K562 (cell line): ENCODE measurements around the gene KDM5A. TPM values are rescaled to one million over a fixed set of nuclear protein-coding genes. Genes with fewer than 3 reads are reported as not detected.

ENCODE experiments used
- ATAC-seq: fragments of 200-7000 bp; cut with Tn5 transposase; 3 replicates; pipeline ENCODE4 v1.9.1; 2020; ENCODE audit warnings: moderate library complexity
- BruUV-seq: library from RNA; stranded (reverse); fragments of 400-500 nt; replicated peaks from 2 replicates; lab custom pipeline; 2021; lab: Mats Ljungman, UMichigan
- CTCF ChIA-PET: fragments of 300-600 bp; formaldehyde crosslinking; extraction: SDS; loops from one replicate; lab custom pipeline; 2021; ENCODE audit warnings: low intra/inter-chr PET ratio; lab: Yijun Ruan, JAX
- POLR2A ChIA-PET: fragments of 300-600, 350-650 bp; sonication (Branson Sonifier 250); formaldehyde crosslinking; extraction: SDS; loops from one replicate; lab custom pipeline; 2021; ENCODE audit warnings: antibody characterized with exemption, inconsistent platforms; lab: Yijun Ruan, JAX
- DNase-seq, 4 experiments: peaks; one replicate each; pipeline versions ENCODE4 v3.0.0 to v3.0.0-alpha.2; 2011 to 2018; ENCODE audit warnings: low spot score in 3 of 4, mixed read lengths in 3 of 4; ENCODE audit errors: extremely low read depth in 1 of 4
- FAIRE-seq: peaks from 2 replicates; lab custom pipeline; 2011; peaks lifted over from hg19 to GRCh38; lab: Jason Lieb, UNC
- H2AFZ ChIP-seq: 2 replicates; pipeline ENCODE4 v1.6.0; 2011; ENCODE audit warnings: low read depth, low read length, control low read depth, inconsistent platforms
- H3K27ac ChIP-seq: fragments of 200-600 bp; 3 replicates; pipeline ENCODE4 v1.8.0; 2011; ENCODE audit warnings: low read depth, mild to moderate bottlenecking, control low read depth, inconsistent platforms, low read length, moderate library complexity, mixed read lengths; ENCODE audit errors: extremely low read depth
- H3K27me3 ChIP-seq, 2 experiments: fragments of 300-600 bp in 1 of 2; 2 replicates in 1 of 2; 3 replicates in 1 of 2; pipeline versions ENCODE4 v1.6.0 to v1.8.0; 2011; ENCODE audit warnings: inconsistent platforms in 2 of 2, low read length in 2 of 2, mild to moderate bottlenecking in 1 of 2, mixed read lengths in 1 of 2, moderate library complexity in 1 of 2; ENCODE audit not compliant: control insufficient read depth in 2 of 2, insufficient read depth in 2 of 2
- H3K36me3 ChIP-seq: fragments of 300-600 bp; 3 replicates; pipeline ENCODE4 v1.8.0; 2011; ENCODE audit warnings: mild to moderate bottlenecking, low read length, inconsistent platforms; ENCODE audit not compliant: control insufficient read depth, insufficient read depth
- H3K4me1 ChIP-seq, 2 experiments: fragments of 200-600 bp in 1 of 2; replicated peaks in 1 of 2; 2 replicates in 1 of 2; 3 replicates in 1 of 2; pipeline versions ENCODE4 v1.5.1 to v1.8.0; 2011; ENCODE audit warnings: inconsistent platforms in 2 of 2, low read length in 2 of 2, mild to moderate bottlenecking in 1 of 2, mixed read lengths in 1 of 2, moderate library complexity in 1 of 2; ENCODE audit not compliant: control insufficient read depth in 2 of 2, insufficient read depth in 2 of 2
- H3K4me2 ChIP-seq: 2 replicates; pipeline ENCODE4 v1.6.1; 2011; ENCODE audit warnings: low read length, control low read depth, inconsistent platforms, mixed read lengths; ENCODE audit not compliant: insufficient read depth
- H3K4me3 ChIP-seq: fragments of 200-600 bp; sonication (generic), shearing (Covaris generic); 2 replicates; pipeline ENCODE4 v1.5.1; 2016; ENCODE audit warnings: control low read depth, inconsistent platforms
- H3K79me2 ChIP-seq: fragments of 200-600 bp; 3 replicates; pipeline ENCODE4 v1.8.0; 2011; ENCODE audit warnings: low read length, inconsistent platforms; ENCODE audit not compliant: control insufficient read depth, insufficient read depth
- H3K9ac ChIP-seq, 2 experiments: 2 replicates each; pipeline versions ENCODE4 v1.6.0 to v1.6.1; 2011; ENCODE audit warnings: low read depth in 2 of 2, low read length in 2 of 2, control low read depth in 1 of 2, inconsistent platforms in 1 of 2, mild to moderate bottlenecking in 1 of 2, mixed read lengths in 1 of 2; ENCODE audit not compliant: insufficient read depth in 1 of 2
- H3K9me1 ChIP-seq: one replicate; pipeline ENCODE4 v1.6.0; 2011; ENCODE audit warnings: inconsistent platforms, mild to moderate bottlenecking, low read length, moderate library complexity; ENCODE audit not compliant: control insufficient read depth, insufficient read depth
- H3K9me3 ChIP-seq: replicated peaks from 2 replicates; pipeline ENCODE4 v1.5.1; 2011; ENCODE audit warnings: low read depth, low read length, inconsistent platforms; ENCODE audit not compliant: control insufficient read depth, insufficient read depth
- H4K20me1 ChIP-seq: replicated peaks from 2 replicates; pipeline ENCODE4 v1.6.1; 2011; ENCODE audit warnings: low read length, inconsistent platforms, mixed read lengths; ENCODE audit not compliant: control insufficient read depth, insufficient read depth
- NFXL1 ChIP-seq: fragments of 450-650 bp; formaldehyde crosslinking; IDR thresholded peaks from 2 replicates; pipeline ENCODE4 v1.4.0; 2021; ENCODE audit warnings: mild to moderate bottlenecking
- SRF ChIP-seq, 2 experiments: fragments of 250-450, 450-650 bp in 1 of 2; sonication (Bioruptor Pico) in 1 of 2; sonication (generic) in 1 of 2; formaldehyde crosslinking; IDR thresholded peaks; 2 replicates each; pipeline versions ENCODE4 v1.5.0 to v1.5.1; 2020 to 2022; ENCODE audit warnings: mild to moderate bottlenecking in 1 of 2, missing genetic modification reagents in 1 of 2
- TEAD1 ChIP-seq, 2 experiments: fragments of 450-650 bp in 1 of 2; sonication (generic) in 1 of 2; formaldehyde crosslinking; IDR thresholded peaks; 2 replicates each; pipeline versions ENCODE4 v1.4.0 to v1.8.0; 2020 to 2022; ENCODE audit warnings: mild to moderate bottlenecking in 2 of 2, missing genetic modification reagents in 1 of 2
- WGBS: fragments of 100-300 bp; shearing (Covaris generic); methylation state at CpG from one replicate; pipeline ENCODE4 v1.1.6; 2016; ENCODE audit warnings: low coverage, mixed read lengths; ENCODE audit not compliant: insufficient coverage; ENCODE audit errors: missing lambda C conversion rate; 5-methylcytosine and 5-hydroxymethylcytosine counted together
- in situ Hi-C: fragments of 300-500 bp; cut with MboI; formaldehyde crosslinking; loops from 4 replicates; pipeline ENCODE4 v1.15.0; 2018; ENCODE audit warnings: inconsistent platforms, mixed read lengths
- intact Hi-C: fragments of 100-400 bp; cut with micrococcal nuclease; formaldehyde crosslinking; loops from 2 replicates; pipeline ENCODE4 v1.14.2; 2022
- polyA plus RNA-seq, 8 experiments: library from polyadenylated mRNA; depleted of rRNA in 4 of 8; stranded (reverse) in 5 of 8; unstranded in 3 of 8; fragments of >200 nt; fragmentation: Nextera tagmentation in 2 of 8; fragmentation: Illumina TruSeq in 1 of 8; extraction: Ambion mirVana in 2 of 8; extraction: Trizol in 1 of 8; gene quantifications; 2 replicates each; pipeline versions ENCODE4 v1.2.1 to v1.2.3, GENCODE V29; 2011 to 2014; ENCODE audit warnings: inconsistent platforms in 1 of 8, missing spikeins in 1 of 8
- total RNA-seq, 7 experiments: library from RNA; depleted of rRNA in 6 of 7; stranded (reverse); fragments of >200 nt in 6 of 7; fragmentation: Illumina TruSeq in 2 of 7; extraction: Trizol in 2 of 7; gene quantifications; 2 replicates each; pipeline versions ENCODE4 v1.2.1 to v1.2.3, GENCODE V29; 2011 to 2021; ENCODE audit warnings: low replicate concordance in 1 of 7
- TF ChIP-seq, protein P1 (sequence below): fragments of 450-650 bp; formaldehyde crosslinking; IDR thresholded peaks from 2 replicates; pipeline ENCODE4 v1.4.0; 2022; ENCODE audit warnings: missing genetic modification characterization
- TF ChIP-seq, protein P2 (sequence below): fragments of 200-800 bp; sonication (Bioruptor generic); IDR thresholded peaks from 2 replicates; pipeline ENCODE4 v1.6.1; 2017; ENCODE audit warnings: missing genetic modification characterization, missing compliant biosample characterization
- TF ChIP-seq, protein P3 (sequence below): fragments of 450-650 bp; formaldehyde crosslinking; IDR thresholded peaks from 2 replicates; pipeline ENCODE4 v1.4.0; 2020; ENCODE audit warnings: mild to moderate bottlenecking, moderate library complexity

The KDM5A gene
- total and polyA plus RNA-seq, 9 of the 15 experiments (the other 6 are each of a cell fraction or from before 2014, with no cell fraction given): 5.5 to 35.1 (median 13.1) TPM

DNA sequence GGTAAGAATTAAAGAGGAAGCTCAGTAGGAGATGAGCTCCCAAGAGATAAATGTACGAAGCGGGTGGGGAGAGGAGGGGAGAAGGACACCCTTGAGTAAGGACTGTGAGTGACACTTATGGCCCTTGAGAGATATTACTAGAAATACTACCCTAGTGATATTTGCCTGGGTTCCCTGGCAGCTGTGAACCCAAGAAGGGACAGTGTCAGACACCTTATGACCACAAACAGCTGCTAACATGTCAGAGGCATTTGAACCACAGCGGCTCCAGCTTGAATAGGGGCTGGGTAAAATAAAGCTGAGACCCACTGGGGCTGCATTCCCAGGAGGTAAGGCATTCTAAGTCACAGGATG is 155.5 kb downstream of the KDM5A start:
- no TSS peak for BruUV-seq
- Histone ChIP-seq H3K4me1 (no peaks in the 10 kb centered on the region; a peak in 1 of 5 replicates), H3K4me2 (no peak overlapping the region), H3K36me3 (no peaks in the 10 kb centered on the region), H4K20me1 (no peaks in the 10 kb centered on the region), H3K9ac (no peak overlapping the region), H3K9me3 (0 out of 2 replicates have a peak, but pooled peaks cover 1% of the 10 kb centered on the region), H3K27ac (no peak overlapping the region), H3K4me3 (no peak overlapping the region), H3K27me3 (peaks cover 6 to 46% of the 10 kb centered on the region in 2 experiments; a peak in 4 of 5 replicates), H3K79me2 (no peaks in the 10 kb centered on the region), H3K9me1 (no peaks in the 10 kb centered on the region), H2AFZ (no peak overlapping the region)
- intact Hi-C loops (no loop called here), in situ Hi-C loops (no loop called here)
- WGBS: 7% methylated on average over 3 of the region's 3 CpGs
- FAIRE-seq (no peak), ATAC-seq (no peak), DNase-seq (no peak)
- CTCF ChIA-PET: no interaction called here
- no peak for TF ChIP-seq NFXL1 (CRISPR knock-in tag)
- TF ChIP-seq, protein P1, sequence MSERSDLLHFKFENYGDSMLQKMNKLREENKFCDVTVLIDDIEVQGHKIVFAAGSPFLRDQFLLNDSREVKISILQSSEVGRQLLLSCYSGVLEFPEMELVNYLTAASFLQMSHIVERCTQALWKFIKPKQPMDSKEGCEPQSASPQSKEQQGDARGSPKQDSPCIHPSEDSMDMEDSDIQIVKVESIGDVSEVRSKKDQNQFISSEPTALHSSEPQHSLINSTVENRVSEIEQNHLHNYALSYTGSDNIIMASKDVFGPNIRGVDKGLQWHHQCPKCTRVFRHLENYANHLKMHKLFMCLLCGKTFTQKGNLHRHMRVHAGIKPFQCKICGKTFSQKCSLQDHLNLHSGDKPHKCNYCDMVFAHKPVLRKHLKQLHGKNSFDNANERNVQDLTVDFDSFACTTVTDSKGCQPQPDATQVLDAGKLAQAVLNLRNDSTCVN (CRISPR knock-in tag): no peak
- TF ChIP-seq, protein P2, sequence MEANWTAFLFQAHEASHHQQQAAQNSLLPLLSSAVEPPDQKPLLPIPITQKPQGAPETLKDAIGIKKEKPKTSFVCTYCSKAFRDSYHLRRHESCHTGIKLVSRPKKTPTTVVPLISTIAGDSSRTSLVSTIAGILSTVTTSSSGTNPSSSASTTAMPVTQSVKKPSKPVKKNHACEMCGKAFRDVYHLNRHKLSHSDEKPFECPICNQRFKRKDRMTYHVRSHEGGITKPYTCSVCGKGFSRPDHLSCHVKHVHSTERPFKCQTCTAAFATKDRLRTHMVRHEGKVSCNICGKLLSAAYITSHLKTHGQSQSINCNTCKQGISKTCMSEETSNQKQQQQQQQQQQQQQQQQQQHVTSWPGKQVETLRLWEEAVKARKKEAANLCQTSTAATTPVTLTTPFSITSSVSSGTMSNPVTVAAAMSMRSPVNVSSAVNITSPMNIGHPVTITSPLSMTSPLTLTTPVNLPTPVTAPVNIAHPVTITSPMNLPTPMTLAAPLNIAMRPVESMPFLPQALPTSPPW (CRISPR knock-in tag): peak; percentile 26; the same call in 1 of the 2 replicates
- TF ChIP-seq TEAD1 (CRISPR knock-in tag; IDR thresholded peaks at IDR 0.05): no peak
- TF ChIP-seq SRF (CRISPR knock-in tag; IDR thresholded peaks at IDR 0.05): no peak
- TF ChIP-seq, protein P3, sequence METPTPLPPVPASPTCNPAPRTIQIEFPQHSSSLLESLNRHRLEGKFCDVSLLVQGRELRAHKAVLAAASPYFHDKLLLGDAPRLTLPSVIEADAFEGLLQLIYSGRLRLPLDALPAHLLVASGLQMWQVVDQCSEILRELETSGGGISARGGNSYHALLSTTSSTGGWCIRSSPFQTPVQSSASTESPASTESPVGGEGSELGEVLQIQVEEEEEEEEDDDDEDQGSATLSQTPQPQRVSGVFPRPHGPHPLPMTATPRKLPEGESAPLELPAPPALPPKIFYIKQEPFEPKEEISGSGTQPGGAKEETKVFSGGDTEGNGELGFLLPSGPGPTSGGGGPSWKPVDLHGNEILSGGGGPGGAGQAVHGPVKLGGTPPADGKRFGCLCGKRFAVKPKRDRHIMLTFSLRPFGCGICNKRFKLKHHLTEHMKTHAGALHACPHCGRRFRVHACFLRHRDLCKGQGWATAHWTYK: no peak
- POLR2A ChIA-PET: interaction anchor here (0.5 kb wide), 1 partner anchor 14 kb away, joined by 3 read pairs; no protein-coding TSS in a partner anchor
